Liver (tissue), 3 donors: ENCODE results near the gene KIAA1217.

ENCODE experiments used
- CTCF ChIP-seq: fragments of 150-350 bp; IDR thresholded peaks from 2 replicates; pipeline ENCODE4 v1.5.1; 2017; ENCODE audit warnings: improper control_type of control experiment, low read depth, low read length; ENCODE audit not compliant: missing input control
- EGR1 ChIP-seq, 2 donors: IDR thresholded peaks; 2 replicates each; pipeline ENCODE4 v1.6.1; 2016 to 2018; ENCODE audit warnings: antibody characterized with exemption in 2 of 2, low read depth in 2 of 2
- GABPA ChIP-seq, 2 donors: IDR thresholded peaks in 1 of 2; conservative IDR thresholded peaks in 1 of 2; 2 replicates each; pipeline ENCODE4 v1.6.1; 2016; ENCODE audit warnings: antibody characterized with exemption in 2 of 2, mild to moderate bottlenecking in 1 of 2, moderate library complexity in 1 of 2
- REST ChIP-seq: IDR thresholded peaks from 2 replicates; pipeline ENCODE4 v1.6.1; 2016; ENCODE audit warnings: antibody characterized with exemption, mild to moderate bottlenecking
- SP1 ChIP-seq: IDR thresholded peaks from 2 replicates; pipeline ENCODE4 v1.6.1; 2018; ENCODE audit warnings: antibody characterized with exemption, mild to moderate bottlenecking
- ZBTB33 ChIP-seq: IDR thresholded peaks from 2 replicates; pipeline ENCODE4 v1.6.1; 2016; ENCODE audit warnings: antibody characterized with exemption
- donor health status: healthy.
- donor health status: healthy.

- no peak for TF ChIP-seq SP1
- no peak for TF ChIP-seq EGR1 (IDR thresholded peaks at IDR 0.05; ENCODE audit: low read depth in 2 of 2)
- TF ChIP-seq CTCF, result no peak
- TF ChIP-seq REST, result no peak
- TF ChIP-seq GABPA (IDR thresholded peaks at IDR 0.05 in 1 of 2, conservative IDR thresholded peaks at IDR 0.05 in 1 of 2), result no peak
- no peak for TF ChIP-seq ZBTB33
Measured at GRCh38 chr10:24553051-24553612, 344.2 kb downstream of the KIAA1217 start.
